GM23338 (cell line): ENCODE results near the gene RYR1. TPM values are rescaled to one million over a fixed set of nuclear protein-coding genes. Genes with fewer than 3 reads are reported as not detected.

ENCODE experiments used
- ATAC-seq: fragments of 200-7000 bp; cut with Tn5 transposase; 3 replicates; pipeline ENCODE4 v1.9.1; 2020
- DNase-seq: peaks from one replicate; pipeline ENCODE4 v3.0.0-alpha.2; 2015; ENCODE audit warnings: low spot score
- H2AFZ ChIP-seq: fragments of 200-600 bp; sonication (generic); 2 replicates; pipeline ENCODE4 v1.8.0; 2016; ENCODE audit warnings: antibody characterized with exemption, mild to moderate bottlenecking, moderate library complexity
- H3F3A ChIP-seq: fragments of 200-600 bp; sonication (generic); replicated peaks from 2 replicates; pipeline ENCODE4 v1.8.0; 2017; ENCODE audit warnings: antibody characterized with exemption, mixed run types, low read depth
- H3K27ac ChIP-seq: fragments of 200-600 bp; sonication (generic); 2 replicates; pipeline ENCODE4 v1.6.1; 2016; ENCODE audit warnings: low read depth
- H3K27me3 ChIP-seq: fragments of 200-600 bp; sonication (generic); 2 replicates; pipeline ENCODE4 v1.8.0; 2016; ENCODE audit warnings: mild to moderate bottlenecking, mixed run types, moderate library complexity; ENCODE audit not compliant: insufficient read depth
- H3K36me3 ChIP-seq: fragments of 200-600 bp; sonication (generic); 2 replicates; pipeline ENCODE4 v1.8.0; 2016; ENCODE audit warnings: mild to moderate bottlenecking; ENCODE audit not compliant: insufficient read depth
- H3K4me1 ChIP-seq: fragments of 200-600 bp; sonication (generic); 2 replicates; pipeline ENCODE4 v1.8.0; 2016; ENCODE audit warnings: mild to moderate bottlenecking, moderate library complexity; ENCODE audit not compliant: insufficient read depth
- H3K4me2 ChIP-seq: fragments of 200-600 bp; sonication (generic); 2 replicates; pipeline ENCODE4 v1.7.1; 2017; ENCODE audit warnings: mixed run types
- H3K4me3 ChIP-seq: fragments of 200-600 bp; sonication (generic); 2 replicates; pipeline ENCODE4 v1.6.1; 2016; ENCODE audit warnings: mixed run types
- H3K79me2 ChIP-seq: fragments of 200-600 bp; sonication (generic); replicated peaks from 2 replicates; pipeline ENCODE4 v1.8.0; 2017; ENCODE audit warnings: mild to moderate bottlenecking; ENCODE audit not compliant: insufficient read depth
- H3K9me2 ChIP-seq: fragments of 200-600 bp; sonication (generic); 2 replicates; pipeline ENCODE4 v1.8.0; 2017; ENCODE audit not compliant: insufficient read depth
- H4K20me1 ChIP-seq: fragments of 200-600 bp; sonication (generic); replicated peaks from 2 replicates; pipeline ENCODE4 v1.8.0; 2017; ENCODE audit warnings: mild to moderate bottlenecking; ENCODE audit not compliant: insufficient read depth
- H3K27ac Mint-ChIP-seq: 2 replicates; pipeline ENCODE4 v1.8.0; 2020; ENCODE audit warnings: inconsistent platforms, mild to moderate bottlenecking, moderate library complexity, mixed read lengths
- H3K27me3 Mint-ChIP-seq: 3 replicates; pipeline ENCODE4 v1.8.0; 2022; ENCODE audit warnings: low read depth, mild to moderate bottlenecking, moderate library complexity, mixed read lengths, inconsistent platforms; ENCODE audit not compliant: insufficient read depth, poor library complexity
- H3K36me3 Mint-ChIP-seq: 3 replicates; pipeline ENCODE4 v1.8.0; 2021; ENCODE audit warnings: low read depth, mild to moderate bottlenecking, inconsistent platforms, moderate library complexity, mixed read lengths
- H3K4me1 Mint-ChIP-seq: 3 replicates; pipeline ENCODE4 v1.8.0; 2020; ENCODE audit warnings: mild to moderate bottlenecking, inconsistent platforms, mixed read lengths
- H3K4me3 Mint-ChIP-seq: 3 replicates; pipeline ENCODE4 v1.8.0; 2021; ENCODE audit warnings: moderate library complexity, mild to moderate bottlenecking, inconsistent platforms, mixed read lengths
- H3K9me3 Mint-ChIP-seq: 3 replicates; pipeline ENCODE4 v1.8.0; 2020; ENCODE audit warnings: moderate library complexity, mild to moderate bottlenecking, inconsistent platforms, mixed read lengths
- CREB1 ChIP-seq: fragments of 250-450 bp; sonication (Bioruptor Pico); IDR thresholded peaks from 2 replicates; pipeline ENCODE4 v1.5.0; 2020; ENCODE audit warnings: low read depth, mild to moderate bottlenecking, moderate library complexity
- ETS1 ChIP-seq: IDR thresholded peaks from 2 replicates; pipeline ENCODE4 v1.6.1; 2016; ENCODE audit warnings: antibody characterized with exemption
- EZH2 ChIP-seq: fragments of 200-600 bp; sonication (generic); IDR thresholded peaks from one replicate; pipeline ENCODE4 v1.8.0; 2017; ENCODE audit warnings: antibody characterized with exemption, mild to moderate bottlenecking, low read depth; ENCODE audit not compliant: unreplicated experiment
- EZH2phosphoT487 ChIP-seq: fragments of 200-600 bp; sonication (generic); IDR thresholded peaks from one replicate; pipeline ENCODE4 v1.8.1; 2018; ENCODE audit warnings: antibody characterized with exemption; ENCODE audit not compliant: unreplicated experiment
- JUNB ChIP-seq: IDR thresholded peaks from one replicate; pipeline ENCODE4 v1.6.1; 2016; ENCODE audit warnings: antibody characterized with exemption; ENCODE audit not compliant: unreplicated experiment
- NANOG ChIP-seq: IDR thresholded peaks from 2 replicates; pipeline ENCODE4 v1.6.1; 2016; ENCODE audit warnings: antibody characterized with exemption, borderline replicate concordance
- STAT1 ChIP-seq: IDR thresholded peaks from one replicate; pipeline ENCODE4 v1.6.1; 2016; ENCODE audit warnings: antibody characterized with exemption; ENCODE audit not compliant: unreplicated experiment
- ZNF114 ChIP-seq: fragments of 250-450 bp; sonication (Bioruptor Pico); IDR thresholded peaks from 2 replicates; pipeline ENCODE4 v1.5.0; 2020; ENCODE audit warnings: mild to moderate bottlenecking, moderate library complexity
- ZNF462 ChIP-seq: fragments of 250-450 bp; sonication (Bioruptor Pico); IDR thresholded peaks from 2 replicates; pipeline ENCODE4 v1.5.0; 2020; ENCODE audit warnings: mild to moderate bottlenecking, moderate library complexity
- polyA plus RNA-seq: library from polyadenylated mRNA; unstranded; fragments of >200 nt; fragmentation: Nextera tagmentation; extraction: Ambion mirVana; gene quantifications from 2 replicates; pipeline ENCODE4 v1.2.1, GENCODE V29; 2016
- total RNA-seq: library from RNA; depleted of rRNA; stranded (reverse); fragments of >200 nt; shearing (Covaris generic); gene quantifications from 2 replicates; pipeline ENCODE4 v1.2.3, GENCODE V29; 2014

Gene RYR1
- total and polyA plus RNA-seq, 2 experiments from 2014 or later: 4.0 to 26.7 TPM

- Histone ChIP-seq H3K4me3 (no peak overlapping the region), H3K36me3 (0 out of 2 replicates have a peak, but pooled peaks cover 5% of the 10 kb centered on the region), H3K79me2 (no peaks in the 10 kb centered on the region), H3F3A (no peaks in the 10 kb centered on the region), H3K4me2 (no peak overlapping the region), H2AFZ (no peak overlapping the region), H3K27ac (no peak overlapping the region), H4K20me1 (no peaks in the 10 kb centered on the region; the same call in 1 of the 2 replicates), H3K4me1 (no peaks in the 10 kb centered on the region), H3K9me2 (no peaks in the 10 kb centered on the region), H3K27me3 (no peaks in the 10 kb centered on the region)
- H3K9me3 Mint-ChIP-seq: no peaks in the 10 kb centered on the region
- TF ChIP-seq ZNF114 (CRISPR knock-in tag) (no peak), EZH2 (no peak), EZH2phosphoT487 (no peak), JUNB (no peak), CREB1 (CRISPR knock-in tag) (no peak), NANOG (no peak), STAT1 (no peak), ETS1 (no peak), ZNF462 (CRISPR knock-in tag) (no peak)
- H3K27me3 Mint-ChIP-seq: peaks cover 7% of the 10 kb centered on the region
- H3K4me3 Mint-ChIP-seq: no peak overlapping the region; the same call in 2 of the 3 replicates
- no peak for ATAC-seq
- no peak overlapping the region for H3K27ac Mint-ChIP-seq
- no peaks in the 10 kb centered on the region for H3K4me1 Mint-ChIP-seq
- no peak for DNase-seq
- peaks cover 46% of the 10 kb centered on the region for H3K36me3 Mint-ChIP-seq
These were observed 90.9 kb downstream of the RYR1 start for GRCh38 chr19:38524369-38524768.
